Kidney tubule cell (primary cell): ENCODE data around the gene LEMD2.

Experiments
- DNase-seq: peaks from one replicate; pipeline ENCODE4 v3.0.0-alpha.2; 2018; ENCODE audit warnings: low spot score

LEMD2 gene

GRCh38 chr6:33738153-33738552 lies 50.8 kb downstream of the LEMD2 start:
- DNase-seq, result no peak

- DNase-seq, result no peak
Measured at GRCh38 chr6:33737267-33738026, 51.5 kb downstream of the LEMD2 start.

- no peak for DNase-seq
Measured at GRCh38 chr6:33735216-33735615, 53.7 kb downstream of the LEMD2 start.

GRCh38 chr6:33733709-33734007 lies 55.3 kb downstream of the LEMD2 start:
- no peak for DNase-seq

- peak; percentile 57 for DNase-seq
Measured at GRCh38 chr6:33732817-33733708, 55.9 kb downstream of the LEMD2 start.

- no peak for DNase-seq
Measured at GRCh38 chr6:33732385-33732784, 56.5 kb downstream of the LEMD2 start.

GRCh38 chr6:33731751-33732282 lies 57.1 kb downstream of the LEMD2 start:
- peak; percentile 63 for DNase-seq

- no peak for DNase-seq
Measured at GRCh38 chr6:33731035-33731434, 57.9 kb downstream of the LEMD2 start.

GRCh38 chr6:33730611-33731010 lies 58.3 kb downstream of the LEMD2 start:
- no peak for DNase-seq

GRCh38 chr6:33729059-33729458 lies 59.9 kb downstream of the LEMD2 start:
- no peak for DNase-seq

GRCh38 chr6:33728438-33728837 lies 60.5 kb downstream of the LEMD2 start:
- DNase-seq, result no peak

- DNase-seq, result no peak
Measured at GRCh38 chr6:33727932-33728331, 61.0 kb downstream of the LEMD2 start.

- DNase-seq, result no peak
Measured at GRCh38 chr6:33727126-33727525, 61.8 kb downstream of the LEMD2 start.

GRCh38 chr6:33726696-33727095 lies 62.2 kb downstream of the LEMD2 start:
- DNase-seq, result no peak

- no peak for DNase-seq
Measured at GRCh38 chr6:33725891-33726673, 62.8 kb downstream of the LEMD2 start.

- DNase-seq, result no peak
Measured at GRCh38 chr6:33725222-33725621, 63.7 kb downstream of the LEMD2 start.

GRCh38 chr6:33724102-33725023 lies 64.6 kb downstream of the LEMD2 start:
- DNase-seq, result no peak

- DNase-seq, result no peak
Measured at GRCh38 chr6:33723371-33724085, 65.4 kb downstream of the LEMD2 start.

- no peak for DNase-seq
Measured at GRCh38 chr6:33722103-33722623, 66.8 kb downstream of the LEMD2 start.

GRCh38 chr6:33721508-33721907 lies 67.4 kb downstream of the LEMD2 start:
- DNase-seq, result no peak
